ENCODE results near the gene STK11.
A peak's percentile ranks its signal among the peaks of the same experiment; 100 is the strongest.

STK11 gene

DNA sequence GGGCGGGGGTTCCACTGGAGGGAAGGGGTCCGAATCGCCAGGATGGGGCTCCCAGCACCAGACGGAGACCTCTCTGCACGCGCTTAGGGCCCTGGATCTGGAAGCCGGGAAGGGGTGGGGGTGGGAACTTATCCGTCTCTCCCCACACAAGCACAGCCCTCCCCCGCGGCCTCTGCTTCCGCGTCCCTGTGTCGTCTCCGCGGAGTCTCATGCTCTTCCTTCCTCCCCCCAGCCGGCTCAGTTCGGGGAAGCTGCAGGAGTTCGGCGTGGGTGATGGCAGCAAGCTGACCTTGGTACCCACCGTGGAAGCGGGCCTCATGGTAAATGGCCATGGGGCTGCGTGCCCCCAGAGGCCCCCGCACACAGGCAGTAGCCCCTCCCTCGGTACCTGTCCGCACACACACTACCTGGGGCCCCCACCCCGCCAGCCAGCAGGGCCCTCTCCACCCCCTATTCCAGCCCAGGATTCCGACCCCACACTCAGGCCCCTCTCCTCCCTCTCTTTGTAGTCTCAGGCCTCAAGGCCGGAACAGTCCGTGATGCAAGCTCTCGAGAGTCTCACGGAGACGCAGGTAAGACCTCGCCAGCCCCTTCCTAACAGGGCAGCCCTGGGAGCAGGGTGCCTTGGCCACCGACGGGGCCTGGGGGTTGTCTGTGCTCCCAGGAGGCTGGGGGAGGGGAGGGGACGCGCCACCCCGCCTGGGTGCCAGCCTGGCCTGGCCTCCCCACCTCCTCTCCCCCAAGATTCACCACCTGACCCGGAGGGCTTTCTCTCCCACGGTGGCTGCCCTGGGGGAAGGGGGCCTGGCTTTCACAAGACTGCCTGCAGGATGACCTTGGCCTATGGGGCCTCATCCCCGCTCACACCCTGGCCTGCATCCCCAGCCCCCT, 46.0 kb downstream of the STK11 start:
- DNase-seq: peak; percentile 44

DNA sequence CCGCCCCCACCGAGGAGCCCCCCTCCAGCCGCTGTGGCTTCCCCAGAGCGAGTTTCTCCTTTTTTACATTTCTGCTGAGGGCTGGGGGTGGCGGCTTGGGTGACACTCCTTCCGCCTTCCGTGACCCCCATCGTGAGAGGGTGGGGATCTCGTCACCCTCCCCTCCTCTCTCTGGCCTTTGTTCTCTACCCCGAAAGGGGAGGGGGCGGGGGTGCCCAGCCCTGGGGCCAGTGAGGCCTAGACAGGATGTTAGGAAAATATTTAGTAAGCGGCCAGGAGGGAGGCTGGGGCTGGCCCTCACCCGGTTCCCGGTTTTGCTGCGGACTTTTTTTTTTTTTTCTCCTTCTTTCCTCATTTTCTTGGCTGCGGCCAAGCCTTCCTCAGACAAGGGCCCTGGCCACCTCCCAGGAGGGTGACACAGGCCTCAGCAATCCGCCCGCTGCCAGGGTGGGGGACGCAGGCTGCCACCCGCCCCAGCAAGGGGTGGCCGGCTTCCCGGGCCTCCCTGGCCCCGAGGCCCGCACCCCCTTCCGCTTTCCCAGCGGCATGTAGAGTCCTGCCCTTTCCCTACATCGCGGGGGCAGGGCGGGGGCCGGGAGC, 46.7 kb downstream of the STK11 start:
- DNase-seq: peak; percentile 89

DNA sequence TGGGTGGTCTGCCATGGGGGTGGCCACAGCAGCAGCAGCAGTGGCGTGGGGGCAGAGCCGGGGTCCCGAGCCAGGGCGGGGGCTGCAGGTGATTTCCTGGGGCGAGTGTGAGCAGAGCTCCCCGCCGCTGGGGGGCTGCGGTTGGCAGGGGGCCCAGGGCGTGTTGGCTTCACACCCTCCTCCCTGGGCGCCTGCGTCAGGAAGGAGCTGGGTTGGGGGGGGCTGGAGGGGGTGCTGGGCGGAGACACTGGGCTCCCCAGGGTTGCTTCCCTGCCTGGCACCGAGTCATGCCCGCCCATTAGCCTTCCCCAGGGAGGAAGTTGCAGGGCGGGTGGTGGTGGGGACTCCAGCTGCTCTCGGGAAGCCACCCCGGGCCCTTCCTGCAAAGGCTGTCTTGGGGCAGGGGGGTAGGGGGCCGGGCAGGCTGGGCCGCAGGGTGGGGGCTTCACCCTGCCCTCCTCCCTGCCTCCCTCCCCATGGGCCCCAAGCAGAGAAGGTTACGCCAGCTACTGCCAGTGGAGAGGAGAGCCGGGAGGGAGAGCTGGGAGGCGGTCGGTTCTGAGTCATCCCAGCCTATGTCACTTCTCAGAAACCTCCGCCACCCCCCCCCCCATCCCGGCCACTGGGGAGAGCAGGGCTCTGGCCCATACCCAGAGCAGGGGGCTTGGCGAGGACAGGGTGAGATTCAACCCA, 47.4 kb downstream of the STK11 start:
- DNase-seq: peak; percentile 90

DNA sequence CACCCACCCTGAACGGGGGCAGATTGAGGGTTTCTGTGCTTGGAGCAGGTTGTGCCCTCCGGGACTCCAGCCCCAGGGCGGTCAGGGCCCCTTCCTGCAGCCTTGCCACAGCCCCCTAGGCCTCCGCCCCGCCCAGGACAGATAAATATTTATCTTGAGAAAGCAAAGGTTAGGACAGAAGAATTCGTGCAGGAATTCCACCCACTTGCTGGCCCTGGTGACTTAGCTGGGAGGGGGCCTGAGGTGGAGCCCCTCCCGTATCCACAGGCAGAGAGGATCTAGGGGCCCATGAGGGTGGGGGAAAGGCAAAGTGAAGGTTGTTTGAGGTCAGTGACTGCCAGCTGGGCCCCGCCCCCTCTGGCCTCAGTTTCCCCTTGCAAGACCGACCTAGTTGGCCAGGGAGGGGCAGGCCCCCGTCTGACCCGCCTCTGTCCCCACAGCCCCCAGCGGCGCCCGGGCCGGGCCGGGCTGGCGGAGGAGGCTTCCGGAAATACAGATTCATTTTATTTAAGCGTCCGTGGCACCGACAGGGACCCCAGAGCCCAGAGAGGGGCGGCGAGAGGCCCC, 48.0 kb downstream of the STK11 start:
- no peak for DNase-seq

DNA sequence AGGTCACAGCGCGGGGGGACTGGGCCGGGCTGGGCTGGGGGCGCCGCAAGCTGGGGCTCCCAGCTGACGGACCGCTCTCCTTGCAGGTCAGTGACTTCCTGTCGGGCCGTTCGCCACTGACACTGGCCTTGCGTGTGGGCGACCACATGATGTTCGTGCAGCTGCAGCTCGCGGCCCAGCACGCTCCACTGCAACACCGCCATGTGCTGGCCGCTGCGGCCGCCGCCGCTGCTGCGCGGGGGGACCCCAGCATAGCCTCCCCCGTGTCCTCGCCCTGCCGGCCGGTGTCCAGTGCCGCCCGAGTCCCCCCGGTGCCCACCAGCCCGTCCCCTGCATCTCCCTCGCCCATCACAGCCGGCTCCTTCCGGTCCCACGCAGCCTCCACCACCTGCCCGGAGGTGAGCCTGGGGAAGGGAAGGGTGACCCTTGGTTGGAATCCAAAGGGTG, 48.5 kb downstream of the STK11 start:
- DNase-seq: peak; percentile 34

DNA sequence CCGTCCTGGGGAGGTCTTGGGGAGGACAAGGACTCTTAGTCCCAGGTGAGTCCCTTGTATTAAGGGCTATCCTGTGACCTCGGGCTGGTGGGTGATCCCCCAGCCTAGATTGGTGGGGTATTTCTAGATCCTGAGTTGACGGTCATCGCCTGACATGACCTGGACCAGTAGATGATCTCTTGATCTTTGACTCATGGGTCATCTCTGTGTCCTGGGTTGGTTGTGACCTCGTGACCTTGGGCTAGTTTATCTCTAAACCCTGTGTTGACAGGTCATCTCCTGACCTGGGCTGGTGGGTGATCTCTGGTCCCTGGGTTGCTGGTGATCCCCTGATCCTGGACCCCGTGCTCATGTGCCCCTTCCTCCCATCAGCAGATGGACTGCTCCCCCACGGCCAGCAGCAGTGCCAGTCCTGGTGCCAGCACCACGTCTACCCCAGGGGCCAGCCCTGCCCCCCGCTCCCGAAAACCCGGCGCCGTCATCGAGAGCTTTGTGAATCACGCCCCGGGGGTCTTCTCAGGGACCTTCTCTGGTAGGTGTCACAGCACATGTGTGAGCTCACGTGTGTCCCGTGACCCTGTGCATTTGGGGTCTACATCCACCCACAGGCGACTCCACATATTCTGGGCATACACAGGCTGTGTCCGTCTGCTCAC, 49.1 kb downstream of the STK11 start:
- DNase-seq: no peak

DNA sequence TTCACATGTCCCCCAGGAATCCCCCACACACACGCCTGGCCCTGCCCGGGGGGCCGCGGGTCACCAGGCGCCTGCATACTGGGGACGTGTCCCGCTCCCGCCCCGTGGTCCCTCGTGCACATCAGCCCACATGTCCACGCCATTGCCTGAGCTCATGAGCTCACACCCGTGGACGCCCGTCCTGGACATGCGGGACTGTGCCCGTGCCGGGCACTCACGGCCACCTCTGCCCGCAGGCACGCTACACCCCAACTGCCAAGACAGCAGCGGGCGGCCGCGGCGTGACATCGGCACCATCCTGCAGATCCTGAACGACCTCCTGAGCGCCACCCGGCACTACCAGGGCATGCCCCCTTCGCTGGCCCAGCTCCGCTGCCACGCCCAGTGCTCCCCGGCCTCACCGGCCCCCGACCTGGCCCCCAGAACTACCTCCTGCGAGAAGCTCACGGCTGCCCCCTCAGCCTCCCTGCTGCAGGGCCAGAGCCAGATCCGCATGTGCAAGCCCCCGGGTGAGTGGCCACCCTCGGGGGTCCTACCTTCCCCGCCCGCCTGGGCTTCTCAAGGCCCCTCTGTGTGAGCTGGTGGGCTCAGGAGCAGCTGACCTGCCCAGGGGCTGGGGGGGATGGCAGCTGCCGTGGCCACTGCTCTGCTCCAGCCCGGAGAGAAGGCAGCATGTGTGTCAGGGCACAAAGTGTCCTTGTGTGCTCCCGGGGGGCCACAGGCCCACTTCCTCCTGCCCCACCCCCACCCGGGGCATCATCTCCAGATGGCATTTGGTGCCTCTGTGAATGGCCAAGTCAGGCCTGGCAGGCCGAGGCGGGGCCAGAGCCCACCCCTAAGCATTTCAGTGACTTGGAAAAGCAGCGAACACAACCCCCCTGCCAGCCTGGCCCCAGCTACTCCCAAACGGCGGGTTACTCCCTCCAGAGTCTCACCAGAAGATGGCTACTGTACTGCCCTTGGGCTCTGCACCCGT, 49.9 kb downstream of the STK11 start:
- peak; percentile 83 for DNase-seq

DNA sequence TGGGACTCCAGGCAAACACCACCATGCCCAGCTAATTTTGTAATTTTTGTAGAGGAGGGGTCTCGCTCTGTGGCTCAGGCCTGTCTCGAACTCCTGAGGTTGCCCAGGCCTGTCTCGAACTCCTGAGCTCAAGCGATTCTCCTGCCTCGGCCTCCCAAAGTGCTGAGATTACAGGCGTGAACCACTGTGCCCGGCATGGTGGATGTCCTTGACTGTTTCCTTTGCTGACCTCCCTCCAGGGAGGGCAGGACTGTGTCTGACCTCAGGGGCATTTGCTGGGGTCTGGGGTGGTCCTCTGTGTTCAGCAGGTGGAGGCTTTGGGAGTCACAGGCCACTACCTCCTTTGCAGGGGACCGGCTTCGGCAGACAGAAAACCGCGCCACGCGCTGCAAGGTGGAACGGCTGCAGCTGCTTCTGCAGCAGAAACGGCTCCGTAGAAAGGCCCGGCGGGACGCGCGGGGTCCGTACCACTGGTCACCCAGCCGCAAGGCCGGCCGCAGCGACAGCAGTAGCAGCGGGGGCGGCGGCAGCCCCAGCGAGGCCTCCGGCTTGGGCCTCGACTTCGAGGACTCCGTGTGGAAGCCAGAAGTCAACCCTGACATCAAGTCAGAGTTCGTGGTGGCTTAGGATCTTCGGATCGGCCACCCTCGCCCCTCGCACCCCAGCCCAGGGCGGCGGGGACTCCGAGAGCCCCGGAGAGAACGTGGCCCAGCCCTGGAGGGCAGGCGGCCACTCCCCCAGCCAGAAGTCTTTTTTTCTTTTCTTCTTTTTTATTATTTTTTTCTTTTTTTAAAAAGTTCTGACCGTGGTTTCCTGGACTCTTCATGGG, 51.3 kb downstream of the STK11 start:
- DNase-seq: no peak

DNA sequence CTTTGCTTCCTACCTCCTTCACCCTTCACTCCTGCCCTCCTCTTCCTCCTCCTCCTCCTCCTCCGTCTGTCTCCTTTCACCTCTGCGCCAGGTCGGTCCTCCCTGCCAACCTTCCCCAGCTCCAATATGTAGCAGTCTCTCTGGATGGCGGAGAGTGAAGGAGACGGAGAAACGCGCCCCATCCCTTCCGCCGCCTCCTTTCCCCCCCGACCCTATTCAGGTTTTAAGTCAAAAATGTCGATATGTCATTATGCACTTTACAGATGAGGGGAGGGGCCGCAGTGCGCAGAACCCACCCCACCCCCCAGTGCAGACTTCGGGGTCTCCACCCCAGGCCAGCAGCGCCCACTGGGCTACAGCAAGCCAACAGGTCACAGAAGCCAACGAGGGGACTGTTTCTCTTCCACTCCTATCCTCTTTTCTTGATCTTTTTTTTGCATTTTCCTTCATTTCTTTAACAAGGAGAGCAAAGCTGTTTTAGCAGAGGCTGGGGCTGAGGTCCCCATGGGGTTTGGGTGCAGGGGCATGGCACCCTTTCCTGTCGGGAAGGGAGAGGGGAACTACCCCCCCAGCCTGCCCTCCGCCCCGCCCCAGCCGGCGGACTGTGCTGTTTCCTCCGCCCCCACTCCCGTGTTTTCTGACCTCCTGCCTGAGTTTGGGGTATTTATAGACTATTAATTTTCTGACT, 52.0 kb downstream of the STK11 start:
- DNase-seq: no peak

DNA sequence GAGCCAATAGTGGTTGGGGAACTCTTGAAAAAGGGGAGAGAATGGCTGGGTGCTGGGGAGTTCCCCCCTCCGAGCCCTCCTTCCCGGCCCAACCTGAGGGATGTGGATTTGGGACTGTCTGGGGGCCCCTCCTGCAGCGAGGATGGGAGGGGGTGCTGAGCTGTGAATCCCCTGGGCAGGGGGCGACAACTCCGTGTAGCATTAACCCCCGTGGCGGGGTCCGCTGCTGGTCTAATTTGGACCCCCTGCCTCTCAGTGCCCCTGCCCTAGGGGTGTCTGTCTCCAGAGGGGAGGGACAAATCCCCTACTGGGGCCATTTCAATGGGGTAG, 52.5 kb downstream of the STK11 start:
- no peak for DNase-seq

DNA sequence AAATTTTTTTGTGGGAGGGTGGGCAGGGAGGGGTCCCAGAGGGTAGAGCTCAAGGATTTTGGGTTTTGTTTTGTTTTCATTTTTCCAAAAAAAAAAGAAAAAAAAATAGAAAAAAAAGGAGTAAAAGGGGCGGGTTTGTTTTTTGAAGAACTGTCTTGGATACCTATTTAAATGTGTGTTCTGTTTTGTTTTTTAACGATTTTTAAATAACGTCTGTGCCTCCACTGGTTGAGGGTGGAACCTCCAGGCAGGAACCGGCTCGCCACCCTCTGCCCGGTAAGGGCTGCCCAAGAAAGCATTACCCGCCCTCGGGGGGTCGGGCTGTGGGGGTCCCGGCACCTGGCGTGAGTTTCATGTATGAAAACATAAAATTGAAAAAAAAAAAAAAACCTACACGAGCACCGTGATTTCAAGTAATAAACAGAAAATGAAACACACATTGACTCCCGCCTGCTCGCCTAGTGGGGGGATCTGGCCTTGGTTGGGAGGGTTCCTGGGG, 53.2 kb downstream of the STK11 start:
- no peak for DNase-seq

DNA sequence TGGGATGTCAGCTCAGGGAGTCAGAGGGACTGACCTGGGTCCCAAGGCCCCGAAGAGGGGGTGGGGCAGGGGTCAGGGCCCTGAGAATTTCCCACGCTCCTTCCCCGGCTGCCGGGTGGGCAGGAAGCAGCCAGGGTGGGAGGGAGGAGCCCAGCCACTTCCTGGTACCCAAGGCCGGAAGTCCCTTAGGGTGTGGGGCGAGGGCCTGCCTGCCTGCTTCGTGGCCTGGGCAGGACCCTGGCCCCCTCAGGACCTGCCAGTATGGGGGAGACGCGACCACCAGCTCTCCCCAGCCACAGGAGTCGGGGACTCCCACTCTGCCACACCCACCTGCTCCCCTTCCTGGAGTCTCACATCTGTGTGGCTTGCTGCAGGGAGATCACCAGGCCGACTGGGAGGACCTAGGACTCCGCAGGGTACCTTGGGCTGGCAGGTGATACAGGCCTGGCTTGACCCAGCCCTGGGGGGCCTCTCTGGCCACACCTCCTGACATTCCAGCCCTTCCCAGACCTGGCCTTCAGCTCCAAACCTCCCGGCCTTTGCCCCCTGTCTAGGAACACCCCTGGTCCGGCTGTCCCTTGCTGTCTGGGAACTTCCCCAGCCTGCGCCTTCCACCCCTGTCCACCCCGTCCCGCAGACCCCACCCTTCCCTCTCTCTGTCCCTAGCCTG, 53.8 kb downstream of the STK11 start:
- DNase-seq: peak; percentile 8

DNA sequence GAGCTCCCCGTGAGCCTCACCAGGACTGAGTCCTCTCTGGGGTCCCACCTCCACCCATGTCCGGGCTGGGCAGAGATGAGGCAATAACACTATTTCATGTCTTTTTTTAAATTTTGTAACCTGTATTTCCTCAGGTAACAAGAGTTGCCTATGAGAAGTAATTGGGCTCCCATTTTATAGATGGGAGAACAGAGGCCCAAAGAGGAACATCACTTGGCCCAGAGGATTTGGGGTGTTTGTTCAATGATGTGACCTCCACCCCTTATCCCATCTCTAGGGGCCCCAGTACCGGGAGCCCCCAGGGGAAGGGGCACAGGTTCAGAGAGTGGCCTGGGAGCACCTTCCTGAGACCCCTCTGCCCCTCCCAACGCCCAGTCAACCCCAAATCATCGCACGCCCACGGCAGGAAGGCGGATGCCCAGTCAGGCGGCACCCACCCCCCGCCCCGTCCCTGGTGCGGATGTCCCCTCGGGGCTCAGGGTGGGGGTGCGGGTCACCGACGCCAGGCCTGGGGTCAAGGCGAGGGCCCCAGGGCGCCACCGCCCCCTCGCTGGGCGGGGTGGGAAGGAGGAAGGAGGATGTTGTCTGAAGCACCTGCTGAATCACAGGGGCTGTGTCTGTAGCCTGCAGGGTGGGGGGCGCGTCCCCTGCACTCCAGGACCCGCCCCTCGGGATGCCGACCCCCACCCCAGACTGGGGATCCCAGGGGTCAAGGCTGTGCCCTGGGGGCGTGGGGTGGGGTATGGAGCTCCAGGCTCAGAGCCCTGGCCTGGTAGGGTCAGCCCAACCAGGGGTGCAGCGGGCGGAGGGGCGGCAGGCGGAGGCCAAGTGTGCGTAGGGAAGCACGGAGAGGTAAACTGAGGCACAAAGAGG, 54.5 kb downstream of the STK11 start:
- DNase-seq: no peak

DNA sequence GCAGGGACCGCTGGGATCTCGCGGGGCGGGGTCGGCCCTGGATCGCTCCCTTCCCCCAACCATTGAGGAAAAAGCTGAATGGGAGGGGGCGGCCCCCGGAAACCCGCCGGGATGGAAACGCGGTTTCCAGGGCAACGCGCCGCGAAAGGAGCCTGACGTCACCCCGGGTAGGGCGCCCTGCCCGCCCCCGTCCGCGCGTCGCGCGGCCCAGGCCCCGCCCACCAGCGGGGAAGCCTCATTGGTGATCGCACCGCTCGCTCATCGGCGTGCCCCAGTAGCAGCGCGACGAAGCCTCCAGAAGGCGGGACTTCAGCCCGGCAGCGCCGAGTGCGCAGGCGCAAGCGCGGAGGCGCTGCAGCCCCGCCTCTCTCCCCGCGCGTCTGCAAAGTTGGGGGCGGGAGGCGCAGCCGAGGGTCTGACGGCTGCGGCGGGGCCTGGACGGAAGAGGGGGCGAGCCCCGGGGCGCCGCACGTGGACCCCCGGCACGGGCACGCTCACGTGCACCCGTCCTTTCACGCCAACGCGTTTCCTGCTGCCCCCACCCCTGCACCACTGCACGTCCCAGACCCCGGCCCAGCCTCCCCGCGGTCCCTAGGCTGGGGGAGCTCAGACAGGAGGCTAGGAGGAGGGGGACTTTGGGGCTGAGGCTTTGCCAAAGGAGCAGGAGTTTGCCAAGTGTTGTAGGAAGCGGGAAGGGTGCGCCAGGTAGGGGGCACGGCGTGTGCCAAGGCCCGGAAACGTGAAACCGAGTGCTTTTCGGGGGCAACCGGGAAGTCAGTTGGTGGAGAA, 55.4 kb downstream of the STK11 start:
- peak; percentile 94 for DNase-seq

DNA sequence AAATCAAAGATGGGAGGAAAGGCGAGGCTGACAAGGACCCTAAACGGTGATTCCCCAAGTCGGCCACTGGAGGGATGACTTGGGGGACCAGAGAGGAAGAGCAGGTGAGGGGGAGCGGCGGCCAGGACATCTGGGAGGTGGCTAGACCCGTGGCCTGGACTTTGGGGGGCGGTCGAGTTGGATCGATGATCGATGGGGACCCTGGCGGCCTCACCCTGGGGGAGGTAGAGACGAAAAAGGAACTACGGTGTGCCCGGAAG, 55.9 kb downstream of the STK11 start:
- no peak for DNase-seq

DNA sequence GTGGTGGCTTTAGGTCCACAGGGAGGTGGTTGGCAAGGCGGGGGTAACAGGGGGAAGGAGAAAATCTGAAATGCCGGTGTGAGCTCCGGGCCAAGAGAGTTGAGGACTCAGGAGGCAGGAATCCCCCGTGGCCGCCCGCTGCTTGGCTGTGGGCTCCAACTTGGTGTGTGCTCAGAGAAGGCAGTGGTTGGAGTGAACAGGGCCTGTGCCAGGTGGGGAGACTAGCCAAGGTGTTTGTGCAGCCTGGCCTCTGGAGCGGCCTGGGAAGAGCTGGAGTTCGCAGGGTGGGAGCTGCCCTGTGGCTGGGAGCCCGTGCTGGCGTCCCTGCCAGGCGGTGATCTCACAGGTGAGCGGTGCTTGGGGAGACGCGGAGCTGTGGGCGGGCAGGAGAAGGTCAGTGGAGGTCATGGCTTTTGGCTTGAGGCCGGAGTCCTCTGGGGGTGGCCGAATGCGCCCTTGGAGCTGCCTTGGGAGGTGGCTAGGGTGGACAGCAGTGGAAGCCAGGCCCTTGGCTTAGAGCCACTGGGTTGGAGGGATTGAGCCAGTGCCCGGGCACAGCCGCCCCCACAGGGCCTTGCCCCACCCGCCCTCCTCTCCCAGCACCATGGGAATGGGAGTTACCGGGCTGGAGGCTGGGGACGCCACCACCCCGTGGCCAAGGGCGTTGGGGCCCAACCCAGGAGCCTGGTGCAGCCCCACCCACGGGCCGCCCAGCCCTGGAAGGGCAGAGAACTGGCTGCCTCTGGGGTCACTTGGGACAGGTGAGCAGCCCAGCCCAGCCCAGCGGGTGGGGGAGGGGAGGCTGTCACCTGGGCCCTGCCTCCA, 56.4 kb downstream of the STK11 start:
- peak; percentile 44 for DNase-seq

DNA sequence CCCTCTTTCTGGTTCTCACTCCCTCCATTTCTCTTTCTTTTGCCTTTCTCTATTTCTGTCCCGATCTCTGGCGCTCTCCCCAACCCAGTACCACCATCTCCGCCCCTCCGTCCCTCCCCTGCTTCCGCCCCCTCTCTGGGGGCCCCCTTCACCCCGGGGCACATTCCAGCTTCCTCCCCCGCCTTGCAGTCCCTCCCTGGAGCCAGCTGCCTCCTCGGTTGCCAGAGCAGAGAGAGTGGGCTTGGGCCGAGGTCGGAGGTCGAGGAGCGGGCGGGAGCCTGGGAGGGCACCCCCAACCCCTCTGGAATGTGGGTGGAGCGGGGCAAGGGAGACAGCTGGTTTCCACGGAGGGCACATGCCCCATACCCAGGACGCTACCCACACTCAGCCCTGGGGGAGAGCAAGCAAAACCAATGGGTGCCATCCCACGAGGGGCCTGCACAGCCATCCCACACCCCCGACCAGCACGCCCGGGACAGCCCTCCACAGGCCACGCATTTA, 57.1 kb downstream of the STK11 start:
- DNase-seq: no peak

Measured in midbrain (tissue), 1 donor.